GM23338 (cell line): ENCODE measurements around the gene NPHP4.

Experiments
- CREB1 ChIP-seq: fragments of 250-450 bp; sonication (Bioruptor Pico); IDR thresholded peaks from 2 replicates; pipeline ENCODE4 v1.5.0; 2020; ENCODE audit warnings: low read depth, mild to moderate bottlenecking, moderate library complexity
- EZH2 ChIP-seq: fragments of 200-600 bp; sonication (generic); IDR thresholded peaks from one replicate; pipeline ENCODE4 v1.8.0; 2017; ENCODE audit warnings: antibody characterized with exemption, mild to moderate bottlenecking, low read depth; ENCODE audit not compliant: unreplicated experiment
- EZH2phosphoT487 ChIP-seq: fragments of 200-600 bp; sonication (generic); IDR thresholded peaks from one replicate; pipeline ENCODE4 v1.8.1; 2018; ENCODE audit warnings: antibody characterized with exemption; ENCODE audit not compliant: unreplicated experiment
- JUNB ChIP-seq: IDR thresholded peaks from one replicate; pipeline ENCODE4 v1.6.1; 2016; ENCODE audit warnings: antibody characterized with exemption; ENCODE audit not compliant: unreplicated experiment
- POLR2AphosphoS5 ChIP-seq: IDR thresholded peaks from 2 replicates; pipeline ENCODE4 v1.6.1; 2016; ENCODE audit warnings: antibody characterized with exemption, low read depth
- REST ChIP-seq: IDR thresholded peaks from one replicate; pipeline ENCODE4 v1.6.1; 2018; ENCODE audit warnings: antibody characterized with exemption; ENCODE audit not compliant: unreplicated experiment
- STAT1 ChIP-seq: IDR thresholded peaks from one replicate; pipeline ENCODE4 v1.6.1; 2016; ENCODE audit warnings: antibody characterized with exemption; ENCODE audit not compliant: unreplicated experiment
- ZNF114 ChIP-seq: fragments of 250-450 bp; sonication (Bioruptor Pico); IDR thresholded peaks from 2 replicates; pipeline ENCODE4 v1.5.0; 2020; ENCODE audit warnings: mild to moderate bottlenecking, moderate library complexity
- ZNF331 ChIP-seq: fragments of 250-450 bp; sonication (Bioruptor Pico); IDR thresholded peaks from 2 replicates; pipeline ENCODE4 v1.5.0; 2020; ENCODE audit warnings: low read depth, mild to moderate bottlenecking, moderate library complexity
- TF ChIP-seq, protein P1 (sequence below), 2 experiments: fragments of 200-600 bp in 1 of 2; sonication (generic) in 1 of 2; conservative IDR thresholded peaks; 2 replicates each; pipeline versions ENCODE4 v1.5.1 to v1.6.1; 2016 to 2017; ENCODE audit warnings: antibody characterized with exemption in 2 of 2, low read depth in 2 of 2, mild to moderate bottlenecking in 2 of 2, moderate library complexity in 1 of 2
- TF ChIP-seq, protein P2 (sequence below): IDR thresholded peaks from 2 replicates; pipeline ENCODE4 v1.6.1; 2016; ENCODE audit warnings: antibody characterized with exemption

DNA sequence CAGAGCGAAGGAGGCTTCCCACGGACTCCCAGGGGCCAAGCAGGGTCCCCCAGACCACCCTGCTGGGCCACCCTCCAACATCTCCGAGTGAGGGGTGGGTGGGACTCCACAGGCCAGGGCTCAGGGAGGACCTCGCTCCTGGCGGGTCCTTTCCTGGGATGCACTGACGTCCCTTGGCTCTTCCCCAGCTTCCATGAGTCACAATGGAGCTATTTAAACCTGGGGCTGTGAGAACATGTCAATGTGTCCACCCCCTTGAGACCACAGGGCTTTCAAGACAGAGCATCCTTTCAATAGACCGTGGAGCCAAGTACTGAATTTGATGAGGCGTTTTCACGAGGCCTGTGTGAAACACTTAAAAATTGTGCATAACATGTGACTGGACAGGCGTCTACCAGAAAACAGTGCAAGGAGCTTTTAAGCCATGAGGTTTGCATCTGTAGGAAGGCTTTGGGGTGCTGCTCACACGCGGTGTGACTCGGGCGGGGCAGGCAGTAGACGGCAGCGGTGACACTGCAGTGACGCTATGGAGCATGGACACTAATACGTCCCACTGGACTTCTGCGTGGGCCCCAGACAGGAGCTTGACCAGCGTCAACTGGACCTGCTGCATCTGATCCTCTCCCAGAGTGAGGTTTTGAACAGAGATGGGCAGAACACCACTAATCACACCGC, 24.1 kb upstream of the NPHP4 start:
- TF ChIP-seq REST (no peak), STAT1 (no peak), ZNF331 (CRISPR knock-in tag) (no peak), EZH2phosphoT487 (no peak), CREB1 (CRISPR knock-in tag) (no peak), EZH2 (no peak), POLR2AphosphoS5 (no peak), JUNB (no peak), ZNF114 (CRISPR knock-in tag) (no peak)
- TF ChIP-seq, protein P1, sequence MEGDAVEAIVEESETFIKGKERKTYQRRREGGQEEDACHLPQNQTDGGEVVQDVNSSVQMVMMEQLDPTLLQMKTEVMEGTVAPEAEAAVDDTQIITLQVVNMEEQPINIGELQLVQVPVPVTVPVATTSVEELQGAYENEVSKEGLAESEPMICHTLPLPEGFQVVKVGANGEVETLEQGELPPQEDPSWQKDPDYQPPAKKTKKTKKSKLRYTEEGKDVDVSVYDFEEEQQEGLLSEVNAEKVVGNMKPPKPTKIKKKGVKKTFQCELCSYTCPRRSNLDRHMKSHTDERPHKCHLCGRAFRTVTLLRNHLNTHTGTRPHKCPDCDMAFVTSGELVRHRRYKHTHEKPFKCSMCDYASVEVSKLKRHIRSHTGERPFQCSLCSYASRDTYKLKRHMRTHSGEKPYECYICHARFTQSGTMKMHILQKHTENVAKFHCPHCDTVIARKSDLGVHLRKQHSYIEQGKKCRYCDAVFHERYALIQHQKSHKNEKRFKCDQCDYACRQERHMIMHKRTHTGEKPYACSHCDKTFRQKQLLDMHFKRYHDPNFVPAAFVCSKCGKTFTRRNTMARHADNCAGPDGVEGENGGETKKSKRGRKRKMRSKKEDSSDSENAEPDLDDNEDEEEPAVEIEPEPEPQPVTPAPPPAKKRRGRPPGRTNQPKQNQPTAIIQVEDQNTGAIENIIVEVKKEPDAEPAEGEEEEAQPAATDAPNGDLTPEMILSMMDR (conservative IDR thresholded peaks at IDR 0.05; ENCODE audit: low read depth in 2 of 2) = no peak
- TF ChIP-seq, protein P2, sequence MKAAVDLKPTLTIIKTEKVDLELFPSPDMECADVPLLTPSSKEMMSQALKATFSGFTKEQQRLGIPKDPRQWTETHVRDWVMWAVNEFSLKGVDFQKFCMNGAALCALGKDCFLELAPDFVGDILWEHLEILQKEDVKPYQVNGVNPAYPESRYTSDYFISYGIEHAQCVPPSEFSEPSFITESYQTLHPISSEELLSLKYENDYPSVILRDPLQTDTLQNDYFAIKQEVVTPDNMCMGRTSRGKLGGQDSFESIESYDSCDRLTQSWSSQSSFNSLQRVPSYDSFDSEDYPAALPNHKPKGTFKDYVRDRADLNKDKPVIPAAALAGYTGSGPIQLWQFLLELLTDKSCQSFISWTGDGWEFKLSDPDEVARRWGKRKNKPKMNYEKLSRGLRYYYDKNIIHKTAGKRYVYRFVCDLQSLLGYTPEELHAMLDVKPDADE = no peak
